ENCODE results near the gene NALCN. TPM values are rescaled to one million over a fixed set of nuclear protein-coding genes. Genes with fewer than 3 reads are reported as not detected.
"Not testable (repeated sequence)": the region's sequence is repeated elsewhere in the genome, so short reads cannot be mapped to it uniquely, and the experiment has no call there.

Gene NALCN
- total RNA-seq, 2 donors from 2014 or later, result 26.9 to 28.6 TPM

DNA sequence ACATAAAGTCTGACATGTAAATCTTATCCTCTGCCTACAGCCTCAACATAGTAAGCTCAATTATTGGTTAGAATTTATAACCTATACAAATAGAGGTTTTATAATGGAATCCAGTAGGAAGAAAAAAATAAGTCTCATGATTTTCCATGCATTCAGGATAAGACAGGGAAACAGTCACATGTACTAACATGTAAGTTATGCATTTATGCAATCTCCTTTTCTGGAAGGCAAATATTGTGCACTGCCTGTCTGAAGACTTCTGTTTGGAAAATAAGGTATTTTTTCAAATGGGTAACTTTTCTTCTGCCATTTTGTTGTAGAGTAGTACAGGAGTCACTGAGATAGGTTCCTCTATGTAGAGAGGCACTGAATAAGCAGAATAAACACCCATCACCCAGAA is 92.7 kb downstream of the NALCN start:
- ATAC-seq (ENCODE audit: insufficient number of reproducible peaks, low FRiP score, low read depth), result no peak
- DNase-seq (ENCODE audit: low spot score), result no peak
- TF ChIP-seq, protein P1, sequence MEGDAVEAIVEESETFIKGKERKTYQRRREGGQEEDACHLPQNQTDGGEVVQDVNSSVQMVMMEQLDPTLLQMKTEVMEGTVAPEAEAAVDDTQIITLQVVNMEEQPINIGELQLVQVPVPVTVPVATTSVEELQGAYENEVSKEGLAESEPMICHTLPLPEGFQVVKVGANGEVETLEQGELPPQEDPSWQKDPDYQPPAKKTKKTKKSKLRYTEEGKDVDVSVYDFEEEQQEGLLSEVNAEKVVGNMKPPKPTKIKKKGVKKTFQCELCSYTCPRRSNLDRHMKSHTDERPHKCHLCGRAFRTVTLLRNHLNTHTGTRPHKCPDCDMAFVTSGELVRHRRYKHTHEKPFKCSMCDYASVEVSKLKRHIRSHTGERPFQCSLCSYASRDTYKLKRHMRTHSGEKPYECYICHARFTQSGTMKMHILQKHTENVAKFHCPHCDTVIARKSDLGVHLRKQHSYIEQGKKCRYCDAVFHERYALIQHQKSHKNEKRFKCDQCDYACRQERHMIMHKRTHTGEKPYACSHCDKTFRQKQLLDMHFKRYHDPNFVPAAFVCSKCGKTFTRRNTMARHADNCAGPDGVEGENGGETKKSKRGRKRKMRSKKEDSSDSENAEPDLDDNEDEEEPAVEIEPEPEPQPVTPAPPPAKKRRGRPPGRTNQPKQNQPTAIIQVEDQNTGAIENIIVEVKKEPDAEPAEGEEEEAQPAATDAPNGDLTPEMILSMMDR (IDR thresholded peaks at IDR 0.05), result no peak
- Histone ChIP-seq H3K27me3 (replicated peaks; ENCODE audit: insufficient read depth) (no peaks in the 10 kb centered on the region), H3K4me1 (ENCODE audit: control insufficient read depth in 1 of 2, low read depth in 2 of 2) (peaks cover 4 to 11% of the 10 kb centered on the region in 2 donors), H3K27ac (no peak overlapping the region), H3K4me3 (no peak overlapping the region), H3K9me3 (no peaks in the 10 kb centered on the region), H3K36me3 (no peaks in the 10 kb centered on the region)

GRCh38 chr13:101317986-101318523 is 98.3 kb downstream of the NALCN start:
- no peak for ATAC-seq (ENCODE audit: insufficient number of reproducible peaks, low FRiP score, low read depth)
- no peaks in the 10 kb centered on the region for H3K9me3 ChIP-seq
- TF ChIP-seq, protein P1 (IDR thresholded peaks at IDR 0.05), result no peak
- H3K4me3 ChIP-seq, result no peak overlapping the region
- H3K4me1 ChIP-seq (ENCODE audit: control insufficient read depth in 1 of 2, low read depth in 2 of 2), result no peaks in the 10 kb centered on the region
- DNase-seq (ENCODE audit: low spot score), result no peak
- H3K36me3 ChIP-seq, result no peaks in the 10 kb centered on the region
- H3K27me3 ChIP-seq (replicated peaks; ENCODE audit: insufficient read depth), result no peaks in the 10 kb centered on the region
- H3K27ac ChIP-seq, result no peak overlapping the region

- peaks cover 2 to 20% of the 10 kb centered on the region in 2 donors for H3K4me1 ChIP-seq (ENCODE audit: control insufficient read depth in 1 of 2, low read depth in 2 of 2)
Observed at GRCh38 chr13:101313479-101313878, 102.8 kb downstream of the NALCN start.

GRCh38 chr13:101309014-101309619 is 107.2 kb downstream of the NALCN start:
- Histone ChIP-seq H3K36me3 (no peaks in the 10 kb centered on the region), H3K27ac (peak overlapping the region; percentile 67 to 72), H3K4me3 (no peak overlapping the region), H3K9me3 (no peaks in the 10 kb centered on the region), H3K27me3 (replicated peaks; ENCODE audit: insufficient read depth) (no peaks in the 10 kb centered on the region), H3K4me1 (ENCODE audit: control insufficient read depth in 1 of 2, low read depth in 2 of 2) (peaks cover 15 to 47% of the 10 kb centered on the region in 2 donors)
- TF ChIP-seq, protein P1 (IDR thresholded peaks at IDR 0.05), result no peak
- DNase-seq (ENCODE audit: low spot score) (no peak), ATAC-seq (ENCODE audit: insufficient number of reproducible peaks, low FRiP score, low read depth) (peak; percentile 73)

More at GRCh38 chr13:101313479-101313878, 102.8 kb downstream of the NALCN start:
- DNase-seq (ENCODE audit: low spot score); H3K27ac ChIP-seq; H3K27me3 ChIP-seq (replicated peaks; ENCODE audit: insufficient read depth); H3K36me3 ChIP-seq; ATAC-seq (ENCODE audit: insufficient number of reproducible peaks, low FRiP score, low read depth); H3K9me3 ChIP-seq; H3K4me3 ChIP-seq: not testable (repeated sequence)

DNA sequence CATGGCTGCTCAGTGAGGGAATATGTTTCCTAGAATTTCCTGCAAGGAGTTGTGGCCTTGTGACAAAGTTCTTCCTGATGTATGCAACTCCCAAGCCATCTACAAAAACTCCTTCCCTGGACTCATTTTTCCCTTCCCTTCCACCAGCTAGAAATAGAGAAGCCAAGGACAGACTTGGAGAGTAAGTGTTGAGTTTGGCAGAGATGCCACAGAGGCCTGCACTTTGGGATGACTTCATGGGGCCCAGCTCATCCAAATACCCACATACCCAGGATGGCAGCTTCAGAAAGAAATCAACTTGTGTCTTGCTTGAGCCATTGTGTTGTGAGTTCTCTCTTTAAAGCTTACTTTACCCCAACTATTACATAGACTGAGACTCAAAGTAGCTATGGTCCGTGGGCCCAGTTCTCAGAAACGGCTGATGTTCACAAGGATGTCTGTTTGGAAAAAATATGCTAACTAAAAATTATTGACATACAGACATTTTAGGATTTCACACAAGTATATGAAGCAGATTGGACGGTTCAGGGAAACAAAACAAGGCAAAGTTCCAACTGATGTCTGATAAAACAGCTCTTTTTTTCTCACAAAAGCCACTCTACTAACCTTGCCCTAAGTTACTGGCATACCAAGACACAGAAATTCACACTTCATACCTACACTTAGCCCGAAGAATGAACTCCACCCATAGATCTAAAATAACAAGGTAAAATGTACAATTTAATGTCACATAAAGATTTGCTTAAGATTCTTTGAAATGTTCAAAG is 107.9 kb downstream of the NALCN start:
- TF ChIP-seq, protein P1 (IDR thresholded peaks at IDR 0.05), result no peak
- H3K4me3 ChIP-seq, result no peak overlapping the region
- no peaks in the 10 kb centered on the region for H3K27me3 ChIP-seq (replicated peaks; ENCODE audit: insufficient read depth)
- peaks cover 15 to 49% of the 10 kb centered on the region in 2 donors for H3K4me1 ChIP-seq (ENCODE audit: control insufficient read depth in 1 of 2, low read depth in 2 of 2)
- H3K9me3 ChIP-seq, result no peaks in the 10 kb centered on the region
- peak overlapping the region; percentile 66 to 72 for H3K27ac ChIP-seq
- DNase-seq (ENCODE audit: low spot score) (no peak), ATAC-seq (ENCODE audit: insufficient number of reproducible peaks, low FRiP score, low read depth) (no peak)
- no peaks in the 10 kb centered on the region for H3K36me3 ChIP-seq
